HG03520 (cell line): Measurements from ENCODE around the gene RTN4.

Experiments used
- ATAC-seq: cut with Tn5 transposase; IDR thresholded peaks from one replicate; pipeline ENCODE4 v1.9.1; 2021; ENCODE audit warnings: mild to moderate bottlenecking, moderate library complexity; ENCODE audit not compliant: unreplicated experiment

Gene RTN4

GRCh38 chr2:54931473-54931872 lies 118.8 kb downstream of the RTN4 start:
- ATAC-seq: no peak

- no peak for ATAC-seq
Observed at GRCh38 chr2:54928719-54929118, 121.5 kb downstream of the RTN4 start.

GRCh38 chr2:54927751-54928615 lies 122.3 kb downstream of the RTN4 start:
- ATAC-seq: no peak

- no peak for ATAC-seq
Observed at GRCh38 chr2:54927085-54927750, 123.0 kb downstream of the RTN4 start.

- no peak for ATAC-seq
Observed at GRCh38 chr2:54925022-54925421, 125.2 kb downstream of the RTN4 start.

GRCh38 chr2:54924121-54924520 lies 126.1 kb downstream of the RTN4 start:
- no peak for ATAC-seq
